NCI-H446 (cell line): ENCODE results near the gene CCDC141.

ENCODE experiments used
- DNase-seq, 2 experiments: peaks; one replicate each; lab custom pipeline; 2025; lab: John Stamatoyannopoulos, UW

The CCDC141 gene

DNA sequence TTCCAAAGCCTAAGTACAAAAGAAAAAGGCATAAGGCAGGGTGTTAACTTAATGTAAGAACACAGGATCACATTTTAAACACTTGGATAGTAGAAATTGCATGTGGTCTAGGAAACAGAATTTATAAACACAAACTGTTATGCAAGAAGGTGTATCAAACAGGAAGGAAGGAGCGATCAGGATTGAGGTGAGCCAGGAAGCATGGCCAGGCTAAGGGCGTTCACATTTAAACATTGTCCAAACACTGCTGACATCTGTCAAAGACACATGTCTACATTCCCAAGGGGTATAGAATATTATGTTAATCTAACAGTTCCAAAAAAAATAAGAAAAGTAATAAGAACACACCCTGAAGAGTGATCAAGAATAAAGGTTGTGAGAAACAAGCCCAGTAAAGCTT, 71.3 kb downstream of the CCDC141 start:
- DNase-seq: no peak

DNA sequence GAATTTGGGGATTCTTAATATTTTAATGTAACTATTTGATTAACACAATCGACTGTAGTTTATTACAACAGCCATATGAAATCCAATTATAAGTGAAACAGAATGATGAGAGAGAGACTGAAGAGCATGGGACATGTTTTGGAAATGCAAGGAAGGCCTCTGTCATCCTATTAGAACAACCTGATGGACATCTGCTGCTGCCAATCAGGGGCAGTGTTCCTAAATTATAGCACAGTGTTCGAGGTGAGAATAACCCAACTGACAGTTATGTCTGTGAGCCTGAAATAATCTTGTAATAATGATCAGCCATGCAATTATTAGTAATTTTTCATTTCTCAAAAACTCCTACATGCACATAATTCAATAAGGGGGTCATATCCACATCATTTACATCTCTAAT, 73.6 kb downstream of the CCDC141 start:
- DNase-seq: no peak

DNA sequence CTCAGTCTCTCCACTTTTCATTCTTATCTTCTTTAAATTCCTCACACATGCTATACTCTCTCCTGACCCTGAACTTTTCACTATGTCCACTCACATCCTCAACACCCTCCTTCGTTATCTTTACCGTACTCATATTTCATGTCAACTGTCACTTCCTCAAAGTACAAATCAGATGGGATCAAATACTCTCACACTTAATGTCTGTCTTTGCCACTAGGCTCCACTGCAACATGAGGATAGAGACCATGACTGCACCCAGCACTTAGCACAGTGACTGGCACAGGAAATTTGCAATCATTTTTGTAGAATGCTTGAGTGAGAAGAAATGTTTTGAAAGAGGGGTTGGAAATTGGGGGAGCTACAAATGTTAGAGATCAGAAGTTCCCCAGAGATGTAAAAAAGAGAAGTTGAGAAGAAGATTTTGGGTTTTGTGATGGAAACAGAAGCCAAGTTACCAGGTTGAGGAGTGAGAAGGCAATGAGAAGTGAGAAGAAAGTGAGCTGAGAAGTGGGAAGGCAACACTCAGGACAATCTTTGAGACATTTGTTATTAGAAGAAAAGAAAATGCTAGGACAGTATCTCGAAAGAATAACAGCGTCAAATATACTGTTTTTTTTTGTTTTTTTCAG, 87.0 kb downstream of the CCDC141 start:
- DNase-seq: no peak

DNA sequence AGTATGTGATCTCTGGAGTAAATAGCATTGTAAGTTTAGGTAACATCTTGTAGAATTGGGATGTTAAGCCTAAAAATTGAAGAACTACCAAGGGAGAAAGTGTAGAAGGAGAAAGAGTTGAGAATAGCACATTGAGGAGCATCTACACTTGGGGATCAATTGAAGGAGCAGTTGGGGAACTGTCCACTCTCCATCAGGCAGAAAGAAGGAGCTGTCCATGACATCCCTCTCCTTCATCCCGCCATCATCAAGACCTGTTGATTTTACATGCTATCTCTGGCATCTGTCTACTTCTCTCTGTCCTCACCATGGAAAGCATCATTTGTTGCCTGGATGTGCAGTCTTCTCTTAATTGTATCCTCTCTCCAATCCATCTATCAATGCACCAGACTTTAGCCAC, 87.8 kb downstream of the CCDC141 start:
- no peak for DNase-seq

DNA sequence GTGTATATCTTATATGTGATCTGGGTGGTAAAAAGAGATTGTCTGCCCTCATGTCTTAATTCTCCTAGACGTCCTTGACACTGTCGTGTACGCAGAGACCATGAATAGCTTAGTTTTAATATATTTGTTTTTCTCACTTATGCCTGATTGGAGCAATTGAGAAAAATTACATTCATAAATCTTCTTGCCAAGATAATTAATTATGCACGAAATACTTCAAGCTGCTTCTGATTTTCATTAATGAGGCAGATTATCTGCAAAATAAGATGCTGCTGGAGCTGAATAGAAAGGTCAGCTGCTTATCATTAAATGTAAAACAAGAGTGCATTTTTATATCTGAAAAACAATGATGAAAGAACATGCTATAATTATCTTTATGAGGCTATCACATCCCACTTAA, 95.9 kb downstream of the CCDC141 start:
- no peak for DNase-seq

DNA sequence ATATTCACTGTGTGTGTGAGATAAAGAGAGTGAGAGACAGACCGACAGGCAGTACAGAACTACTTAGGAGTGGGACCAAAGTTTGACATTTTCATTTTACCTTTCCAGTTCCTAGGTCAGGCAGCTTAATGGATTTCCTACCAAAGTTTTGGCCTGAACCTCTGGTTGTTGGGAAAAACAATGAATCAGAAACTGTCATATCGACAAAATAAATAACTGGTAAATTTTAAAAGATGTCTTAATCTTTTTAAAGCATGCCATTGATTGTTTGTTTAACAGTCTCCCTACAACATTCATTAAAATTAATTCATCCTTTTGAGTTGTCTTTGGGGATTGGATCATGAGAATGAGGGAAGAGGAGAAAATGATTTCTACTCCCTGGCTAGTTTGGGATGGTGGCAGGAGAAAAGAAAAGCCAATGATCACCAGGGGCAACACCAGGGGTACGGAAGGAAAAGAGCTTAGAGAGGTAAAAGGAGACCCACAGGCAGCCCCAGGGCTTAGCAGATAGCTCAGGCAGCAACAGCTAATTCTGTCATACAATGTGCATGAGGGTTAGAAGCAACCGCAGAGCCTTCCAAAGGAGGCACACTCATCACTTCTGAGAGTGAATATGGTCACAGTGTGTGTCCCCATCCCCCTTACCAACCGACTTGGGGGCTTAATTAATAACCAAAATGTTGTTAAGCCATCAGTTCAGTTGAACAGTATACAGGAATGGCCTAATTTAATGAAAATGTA, 98.5 kb downstream of the CCDC141 start:
- DNase-seq: no peak

DNA sequence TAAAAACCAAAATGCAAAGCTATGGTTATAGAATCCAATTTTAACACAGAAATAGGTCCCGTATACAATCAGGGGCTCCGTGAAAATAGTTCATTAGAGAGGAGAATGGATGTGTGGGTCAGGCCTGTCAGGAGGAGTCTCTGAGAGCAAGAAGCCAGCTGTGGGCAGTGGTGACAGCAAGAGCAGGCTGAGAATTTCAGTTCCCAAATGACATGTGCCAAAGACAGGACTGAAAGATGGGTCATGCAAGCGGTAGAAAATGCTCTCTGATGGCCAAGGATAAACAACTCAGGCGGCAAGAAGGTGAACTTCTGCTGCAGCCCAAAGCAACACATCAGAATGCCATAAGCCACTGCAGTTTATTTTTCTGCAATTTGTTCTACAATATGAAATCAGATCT, 100.4 kb downstream of the CCDC141 start:
- DNase-seq: no peak

DNA sequence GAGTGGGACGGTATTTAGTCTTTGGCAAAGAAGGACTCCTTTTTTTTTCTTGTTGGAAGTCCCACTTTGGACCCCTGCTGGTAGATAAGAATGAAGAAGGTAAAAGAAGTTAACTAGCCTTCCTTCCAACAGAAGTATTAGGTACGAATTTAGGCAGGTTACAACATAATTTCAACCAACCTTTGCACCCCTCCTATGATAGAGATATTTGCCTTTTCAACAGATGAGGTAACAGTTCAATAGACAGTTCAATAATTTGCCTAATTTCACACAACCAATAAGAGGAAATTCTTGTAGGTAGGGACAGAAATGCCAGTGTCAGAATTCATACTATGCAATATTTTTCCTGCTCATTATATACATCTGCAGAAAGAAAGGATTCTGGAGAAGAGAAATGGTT, 100.8 kb downstream of the CCDC141 start:
- DNase-seq: no peak

DNA sequence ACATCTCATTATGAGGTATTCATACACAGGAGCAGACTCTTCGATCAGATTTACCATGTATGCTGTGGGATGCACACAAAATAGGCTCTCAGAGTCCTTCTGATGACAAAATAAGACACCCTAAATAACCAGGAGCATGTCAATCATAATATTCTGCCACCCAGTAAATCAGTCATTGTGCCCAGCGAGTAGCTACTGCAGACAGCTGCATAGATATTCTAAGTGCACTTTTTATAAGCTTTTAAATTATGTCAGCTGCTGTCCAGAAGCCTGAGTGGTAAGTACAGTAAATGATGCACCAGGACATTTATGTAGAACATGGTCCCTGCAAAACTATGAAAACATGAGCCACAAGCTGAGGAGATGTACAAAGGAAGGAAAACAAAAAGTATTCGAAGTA, 102.9 kb downstream of the CCDC141 start:
- no peak for DNase-seq

DNA sequence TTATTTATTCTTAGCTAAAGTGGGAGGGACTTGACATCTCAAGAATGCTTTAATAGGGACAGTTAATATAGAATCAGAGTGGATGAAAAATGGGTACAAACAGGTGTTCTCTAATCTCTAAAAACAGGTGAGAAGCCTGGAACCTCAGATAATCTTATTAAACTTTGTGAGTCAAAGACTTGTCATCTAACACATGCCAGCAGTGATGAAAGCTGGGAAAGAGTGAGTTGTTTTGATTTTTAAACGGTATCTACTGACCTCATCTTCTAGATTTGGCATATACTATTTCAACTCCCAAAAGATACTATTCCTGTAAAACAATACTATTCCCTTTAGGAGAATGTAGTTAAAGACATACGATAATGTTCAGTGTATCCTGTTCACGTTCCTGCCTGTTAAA, 103.4 kb downstream of the CCDC141 start:
- no peak for DNase-seq

DNA sequence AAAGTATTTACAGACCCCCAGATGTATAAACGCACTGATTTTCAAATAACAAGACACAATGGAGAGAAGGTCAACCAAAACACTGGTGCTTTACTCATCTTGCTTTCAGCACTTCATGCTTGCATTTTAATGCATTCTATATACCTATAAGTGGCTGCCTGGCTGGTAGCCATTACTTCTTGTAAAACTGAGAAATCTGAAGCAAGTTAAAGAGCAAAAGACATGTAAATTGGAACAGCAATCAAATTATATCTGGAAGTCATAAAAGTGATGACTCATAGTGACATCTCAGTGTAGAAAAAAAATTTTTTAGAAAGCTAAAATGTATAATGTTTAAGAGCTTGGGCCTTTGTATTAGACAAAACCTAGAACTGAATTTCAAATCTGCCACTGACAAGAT, 106.2 kb downstream of the CCDC141 start:
- no peak for DNase-seq

DNA sequence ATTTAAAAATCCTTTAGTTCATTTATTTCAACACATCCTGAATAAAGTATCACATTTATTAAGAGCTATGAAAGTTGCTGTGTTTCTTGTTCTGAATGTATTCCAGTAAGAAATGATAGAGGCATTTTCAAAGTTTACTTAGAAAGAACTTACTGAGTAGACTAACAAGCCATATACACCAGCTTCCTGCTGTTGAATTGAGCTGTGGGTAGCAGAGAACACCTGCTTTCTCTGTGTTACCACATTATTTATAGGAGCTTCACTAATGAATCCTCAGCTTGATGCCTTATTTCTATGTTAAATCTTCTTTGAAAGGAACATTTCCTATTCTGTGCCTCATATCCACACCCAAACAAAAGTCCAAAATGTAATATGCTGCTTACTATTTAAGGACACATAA, 115.4 kb downstream of the CCDC141 start:
- DNase-seq: no peak

DNA sequence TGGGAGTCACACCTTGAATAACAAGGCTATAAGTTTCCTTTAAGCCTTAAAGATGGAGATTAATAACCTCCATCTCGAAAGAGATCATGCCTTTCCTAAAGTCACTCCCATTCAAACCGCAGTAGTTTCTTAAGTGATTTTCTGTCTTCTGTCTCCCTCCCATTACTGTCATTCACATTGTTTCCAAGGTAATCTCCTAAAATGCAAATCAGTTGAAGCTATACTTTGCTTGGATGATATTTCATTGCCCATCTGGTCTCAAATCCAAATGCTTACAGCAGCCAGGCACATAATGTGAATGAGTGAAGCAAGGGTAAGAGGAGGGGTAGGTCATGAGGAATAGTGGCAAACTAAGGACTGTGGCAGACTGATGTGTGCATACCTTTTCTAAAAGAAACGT, 116.4 kb downstream of the CCDC141 start:
- no peak for DNase-seq

DNA sequence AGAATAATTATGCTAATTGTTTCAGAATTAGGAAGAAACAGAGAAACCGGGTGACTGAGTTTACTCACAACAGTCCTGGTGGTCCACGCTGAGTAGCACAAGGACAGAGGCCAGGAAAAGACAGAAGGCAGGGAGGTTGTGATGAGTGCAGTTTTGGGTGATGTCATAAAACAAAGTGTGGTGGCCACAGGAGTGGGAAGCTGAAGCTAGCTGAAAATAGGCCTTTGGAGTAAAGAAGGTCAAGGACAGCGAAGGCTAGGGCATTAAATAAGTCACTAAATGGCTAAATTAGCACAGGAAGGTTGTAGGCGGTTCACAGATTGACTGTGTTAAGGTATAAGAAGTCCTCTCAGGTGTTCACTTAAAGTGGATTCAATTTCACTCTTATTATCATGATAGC, 121.9 kb downstream of the CCDC141 start:
- DNase-seq: no peak

DNA sequence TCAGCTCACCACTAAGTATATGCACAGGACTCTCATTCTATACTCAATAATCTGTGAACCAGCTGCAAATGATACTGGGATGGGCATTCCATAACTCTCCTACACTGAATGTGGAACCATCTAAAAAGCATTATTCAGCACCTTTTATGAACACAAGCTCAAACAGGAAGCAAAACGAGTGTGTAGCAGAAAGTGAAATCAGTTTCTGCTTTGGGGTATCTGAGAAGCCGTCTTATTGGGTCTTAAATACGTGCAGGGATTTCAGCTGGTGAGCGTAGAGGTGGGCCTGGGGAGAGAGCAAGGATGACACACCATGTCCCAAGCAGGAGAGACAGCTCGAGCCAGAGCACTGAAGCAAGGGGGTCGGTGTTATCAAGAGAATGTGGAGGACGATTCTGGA, 122.8 kb downstream of the CCDC141 start:
- DNase-seq: no peak

DNA sequence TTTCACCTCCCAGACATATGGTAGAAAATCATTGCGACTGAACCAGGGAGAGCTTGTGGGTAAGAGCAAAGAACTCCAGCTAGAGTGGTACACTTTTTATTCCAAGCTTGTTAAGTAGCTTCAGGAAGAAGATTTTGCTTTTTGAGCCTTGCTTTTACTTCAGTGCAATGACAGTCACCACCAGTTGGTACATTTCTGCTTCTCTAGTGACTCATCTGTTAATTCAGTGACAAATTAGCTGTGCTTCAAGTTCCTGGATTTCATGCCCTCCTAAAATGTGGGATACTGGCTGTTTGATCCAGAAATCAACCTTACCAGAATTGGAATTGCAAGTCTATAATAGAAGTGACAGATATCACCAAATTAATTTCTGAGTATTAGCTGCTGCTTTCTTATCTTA, 125.1 kb downstream of the CCDC141 start:
- DNase-seq: no peak

DNA sequence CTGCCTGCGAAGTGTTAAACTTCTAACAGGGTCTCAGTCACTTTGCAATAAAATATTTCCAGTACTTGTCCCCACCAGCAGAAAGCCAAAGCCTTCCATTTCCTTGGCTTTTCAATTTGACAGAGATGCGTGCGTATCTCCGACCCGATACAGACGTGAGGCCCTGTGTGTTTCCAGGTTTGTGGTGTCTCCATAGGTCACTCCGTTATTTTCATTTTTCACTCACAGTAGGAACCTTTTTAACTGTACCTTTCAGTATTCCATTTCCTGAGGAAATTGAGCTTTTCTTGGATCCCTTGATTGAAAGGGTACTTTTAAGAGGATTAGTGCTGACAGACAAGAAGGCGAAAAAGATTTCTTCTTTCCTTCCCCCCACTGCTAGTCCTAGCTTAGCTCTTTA, 126.4 kb downstream of the CCDC141 start:
- no peak for DNase-seq

DNA sequence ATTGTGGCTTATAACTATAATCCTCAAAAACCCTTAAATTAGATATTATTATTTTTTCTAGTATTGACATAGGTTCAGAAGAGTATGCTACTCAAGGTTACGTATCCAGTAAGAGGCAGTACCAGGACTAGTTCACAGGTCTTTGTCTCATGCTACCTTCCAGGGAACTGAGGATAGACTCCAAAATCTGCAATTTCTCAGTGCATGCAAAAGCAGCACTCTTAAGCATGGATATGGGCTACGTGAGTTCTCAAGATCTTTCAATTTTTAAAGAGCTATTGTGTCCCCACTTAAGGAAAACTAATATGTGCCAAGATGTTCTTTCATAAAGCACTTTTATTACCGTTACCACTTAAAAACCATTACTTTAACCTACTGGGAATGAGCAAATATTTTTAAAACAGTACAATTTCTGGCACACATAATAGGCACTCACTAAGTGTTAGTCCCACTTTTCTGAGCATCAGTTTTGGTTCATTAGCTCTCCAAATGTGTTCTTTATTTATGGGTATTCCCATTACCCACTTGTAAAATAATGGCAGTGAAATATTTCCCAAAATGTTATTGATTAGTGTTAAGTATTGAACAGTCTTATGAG, 128.9 kb downstream of the CCDC141 start:
- DNase-seq: no peak

DNA sequence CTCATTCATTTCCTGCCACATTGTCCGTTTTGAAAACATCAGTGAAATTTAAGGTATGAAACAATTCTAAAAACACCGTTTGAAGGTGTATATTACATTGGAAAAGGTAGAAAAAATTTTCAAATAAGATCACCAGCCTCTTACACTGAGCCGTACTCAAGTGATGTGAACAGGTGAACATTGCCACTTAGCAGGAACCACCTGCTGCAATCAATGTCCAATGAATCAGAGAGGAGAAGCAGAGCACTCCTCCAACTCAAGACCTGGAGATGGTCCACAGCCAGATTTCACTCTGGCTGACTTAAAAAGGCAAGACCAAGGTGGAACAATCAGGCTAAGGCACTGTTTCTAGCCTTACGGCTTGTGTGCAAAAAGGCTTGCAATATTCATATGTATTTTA, 132.4 kb downstream of the CCDC141 start:
- no peak for DNase-seq

DNA sequence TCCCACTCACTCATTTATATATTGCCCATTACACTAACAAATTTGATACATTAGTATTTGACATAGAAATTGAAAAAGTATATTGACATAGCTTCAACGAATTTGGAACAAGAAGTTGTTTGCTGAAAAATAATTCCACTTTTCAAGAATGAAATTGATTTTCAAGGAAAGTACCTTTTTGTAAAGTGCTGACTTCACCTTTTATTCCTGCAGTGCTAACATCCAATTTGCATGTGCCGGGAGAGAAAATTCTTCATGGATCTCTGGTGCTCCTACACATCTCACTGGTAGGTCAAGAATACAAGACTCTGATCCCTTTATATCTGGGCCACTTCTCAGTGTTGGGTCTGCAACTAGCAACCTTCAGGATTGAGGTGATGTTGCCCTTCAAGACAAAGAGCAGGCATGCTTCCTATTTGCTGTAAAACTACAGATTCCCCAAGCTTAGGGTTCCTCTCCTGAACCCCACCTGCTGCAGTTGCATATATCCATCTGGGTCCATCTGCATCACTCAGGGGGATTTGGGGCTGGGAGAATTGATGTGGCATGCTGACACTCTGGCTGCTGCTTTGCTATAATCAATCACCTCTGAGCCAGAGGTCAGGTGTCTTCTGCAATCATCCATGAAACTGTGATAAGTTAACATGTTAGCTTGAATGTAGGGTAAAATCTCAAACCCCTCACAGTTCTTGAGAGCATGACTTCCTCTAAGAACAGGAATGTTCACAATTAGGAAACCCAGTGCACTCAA, 134.3 kb downstream of the CCDC141 start:
- DNase-seq: no peak

DNA sequence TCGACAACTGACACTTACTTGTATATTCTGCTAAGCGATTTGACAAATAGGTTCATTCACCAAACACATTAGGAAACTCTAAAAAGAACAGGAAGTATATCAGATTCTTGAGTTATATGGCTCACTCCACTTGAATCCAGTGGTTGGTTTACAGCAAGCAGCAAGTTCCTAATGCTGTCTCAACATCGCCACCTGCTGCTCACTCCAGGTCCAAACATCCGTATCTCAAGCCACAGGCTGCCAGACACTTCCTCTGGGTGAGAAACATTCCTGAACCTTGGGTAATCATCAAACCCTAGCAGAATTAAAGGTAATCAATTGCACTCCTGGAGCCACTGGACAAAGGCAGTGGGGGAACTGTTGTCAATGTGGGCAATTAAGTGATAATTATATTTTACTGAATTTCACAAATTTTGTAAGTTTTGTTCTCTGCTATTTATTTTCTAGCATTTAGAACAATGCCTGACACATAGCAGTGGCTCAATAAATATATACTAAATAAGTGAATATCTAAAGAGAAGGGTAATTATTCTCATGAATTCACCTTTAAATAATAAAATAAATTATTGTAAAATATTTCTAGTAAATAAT, 135.6 kb downstream of the CCDC141 start:
- peak; percentile 55 to 88 for DNase-seq

DNA sequence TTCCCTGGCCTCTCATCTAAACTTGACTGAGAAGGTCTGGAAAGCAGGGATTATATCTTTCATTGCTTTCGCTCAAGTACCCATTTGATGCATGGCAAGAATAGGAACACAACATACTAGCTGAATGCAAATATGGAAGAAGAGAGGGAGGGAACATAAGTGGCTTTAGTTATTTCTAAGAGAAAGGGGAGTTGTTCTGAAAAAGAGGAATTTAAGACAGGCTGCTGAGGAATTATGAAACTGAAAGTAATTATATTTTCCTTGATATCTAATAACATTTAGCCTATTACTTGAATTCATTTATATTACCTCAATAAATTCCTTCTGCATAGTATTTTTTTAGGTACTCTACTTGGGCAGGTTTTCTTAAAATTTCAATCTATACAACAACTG, 136.9 kb downstream of the CCDC141 start:
- DNase-seq: no peak
